Natural killer cell (primary cell): ENCODE data around the gene GEMIN8. TPM values are rescaled to one million over a fixed set of nuclear protein-coding genes. Genes with fewer than 3 reads are reported as not detected.

Source experiments
- ATAC-seq, 3 donors: fragments of 150-1000 bp in 2 of 3; fragments of 200-7000 bp in 1 of 3; cut with Tn5 transposase; 1 replicate in 1 of 3; 2 replicates in 2 of 3; pipeline ENCODE4 v1.10.0; 2021; ENCODE audit warnings: mild to moderate bottlenecking in 2 of 3, moderate library complexity in 2 of 3
- DNase-seq, 2 donors: peaks; one replicate each; pipeline versions ENCODE4 v3.0.0 to v3.0.0-alpha.2; 2013 to 2021; ENCODE audit warnings: mixed read lengths in 1 of 2
- H3K27ac ChIP-seq: one replicate; pipeline ENCODE4 v1.5.1; 2013; ENCODE audit warnings: mild to moderate bottlenecking, low read length
- H3K27me3 ChIP-seq: one replicate; pipeline ENCODE4 v1.6.1; 2013; ENCODE audit warnings: low read length; ENCODE audit not compliant: control insufficient read depth, insufficient read depth
- H3K36me3 ChIP-seq: one replicate; pipeline ENCODE4 v1.6.1; 2013; ENCODE audit warnings: low read length; ENCODE audit not compliant: control insufficient read depth, insufficient read depth
- H3K4me1 ChIP-seq: one replicate; pipeline ENCODE4 v1.6.1; 2013; ENCODE audit warnings: low read length; ENCODE audit not compliant: control insufficient read depth, insufficient read depth
- H3K4me3 ChIP-seq: one replicate; pipeline ENCODE4 v1.5.1; 2013; ENCODE audit warnings: low read length
- H3K9me3 ChIP-seq: one replicate; pipeline ENCODE4 v1.6.1; 2013; ENCODE audit warnings: low read length; ENCODE audit not compliant: control insufficient read depth, insufficient read depth
- H3K27ac Mint-ChIP-seq, 2 donors: one replicate each; pipeline ENCODE4 v1.8.0; 2022; ENCODE audit warnings: mild to moderate bottlenecking in 2 of 2, mixed read lengths in 2 of 2, moderate library complexity in 1 of 2
- H3K27me3 Mint-ChIP-seq, 2 donors: one replicate each; pipeline ENCODE4 v1.8.0; 2022; ENCODE audit warnings: low read depth in 2 of 2, mixed read lengths in 2 of 2
- H3K36me3 Mint-ChIP-seq: one replicate; pipeline ENCODE4 v1.8.0; 2022; ENCODE audit warnings: mixed read lengths
- H3K4me1 Mint-ChIP-seq, 2 donors: one replicate each; pipeline ENCODE4 v1.8.0; 2022; ENCODE audit warnings: mixed read lengths in 2 of 2
- H3K4me3 Mint-ChIP-seq: one replicate; pipeline ENCODE4 v1.8.0; 2022; ENCODE audit warnings: mild to moderate bottlenecking, moderate library complexity, mixed read lengths
- H3K9me3 Mint-ChIP-seq, 2 donors: one replicate each; pipeline ENCODE4 v1.8.0; 2022; ENCODE audit warnings: mixed read lengths in 2 of 2
- CTCF ChIP-seq: fragments of 200-600 bp; IDR thresholded peaks from one replicate; pipeline ENCODE4 v1.8.0; 2022; ENCODE audit warnings: antibody characterized with exemption
- WGBS: methylation state at CpG from one replicate; pipeline ENCODE4 v1.1.7; 2013; ENCODE audit warnings: missing lambda C conversion rate; ENCODE audit not compliant: insufficient coverage; 5-methylcytosine and 5-hydroxymethylcytosine counted together
- intact Hi-C: fragments of 100-400 bp; cut with micrococcal nuclease; formaldehyde crosslinking; loops from one replicate; pipeline ENCODE4 v1.14.2; 2022
- total RNA-seq, 4 donors: library from RNA; stranded (reverse); fragments of 120-200 nt in 1 of 4; gene quantifications; one replicate each; pipeline versions ENCODE4 v1.2.3 to v1.2.4, GENCODE V29; 2013 to 2022

GEMIN8 gene
- total RNA-seq, 3 donors from 2014 or later (not counting 1 experiment from before 2014, with no cell fraction given): 8.8 to 13.4 (median 9.7) TPM

DNA sequence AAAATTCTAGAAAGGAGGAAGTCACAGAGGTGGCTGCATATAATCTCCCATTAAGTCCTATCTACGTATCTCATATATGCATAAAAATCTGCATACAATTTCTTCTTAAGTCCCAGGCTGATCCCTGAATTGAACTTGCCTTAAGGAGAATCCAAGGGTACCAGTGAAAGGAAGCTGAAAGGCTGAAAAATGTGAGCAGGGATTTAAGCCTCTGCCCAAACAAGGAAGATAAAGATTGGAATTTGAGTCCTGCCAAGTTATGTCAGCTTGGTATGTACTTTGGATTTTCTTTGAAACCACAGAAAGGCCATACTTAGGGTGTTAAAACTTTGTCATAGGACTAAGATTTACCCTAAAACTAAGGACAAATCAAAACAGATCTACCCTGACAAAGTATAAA lies 26.5 kb upstream of the GEMIN8 start:
- no peak for TF ChIP-seq CTCF
- DNase-seq: no peak
- Histone ChIP-seq H3K4me3 (no peak overlapping the region), H3K27ac (no peak overlapping the region), H3K9me3 (no peaks in the 10 kb centered on the region), H3K36me3 (no peaks in the 10 kb centered on the region), H3K4me1 (no peaks in the 10 kb centered on the region), H3K27me3 (peaks cover 3% of the 10 kb centered on the region)
- Mint-ChIP-seq H3K9me3 (no peaks in the 10 kb centered on the region), H3K36me3 (no peaks in the 10 kb centered on the region), H3K4me3 (no peak overlapping the region), H3K4me1 (no peaks in the 10 kb centered on the region), H3K27me3 (peaks cover 24 to 57% of the 10 kb centered on the region in 2 donors), H3K27ac (no peak overlapping the region)
- no peak for ATAC-seq
- no CpG with 5 or more reads among the region's 1 CpG for WGBS
- intact Hi-C loops: no loop called here

DNA sequence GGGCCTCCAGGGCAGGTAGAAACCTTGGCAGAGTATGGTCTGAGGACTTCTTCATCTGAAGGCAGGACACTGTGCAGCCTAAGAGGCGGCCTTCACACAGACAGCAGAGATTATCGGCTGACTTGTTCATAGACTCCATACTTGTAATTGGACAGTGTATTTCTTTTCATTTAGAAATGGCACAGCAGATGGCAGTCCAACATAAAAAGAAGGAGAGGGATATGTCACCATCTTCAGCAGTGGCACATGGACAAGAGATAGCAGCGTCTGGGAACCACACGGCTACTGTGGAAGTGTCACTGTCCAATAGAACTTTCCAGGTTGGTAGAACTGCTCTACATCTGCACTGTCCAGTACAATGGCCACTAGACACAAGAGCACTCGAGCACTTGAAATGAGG lies 21.7 kb upstream of the GEMIN8 start:
- Mint-ChIP-seq H3K27me3 (peaks cover 26 to 69% of the 10 kb centered on the region in 2 donors), H3K36me3 (no peaks in the 10 kb centered on the region), H3K9me3 (no peaks in the 10 kb centered on the region), H3K4me3 (no peak overlapping the region), H3K27ac (no peak overlapping the region), H3K4me1 (no peaks in the 10 kb centered on the region)
- 94% methylated on average over 4 of the region's 5 CpGs for WGBS
- Histone ChIP-seq H3K4me3 (no peak overlapping the region), H3K27ac (no peak overlapping the region), H3K9me3 (no peaks in the 10 kb centered on the region), H3K4me1 (no peaks in the 10 kb centered on the region), H3K27me3 (peaks cover 3% of the 10 kb centered on the region), H3K36me3 (no peaks in the 10 kb centered on the region)
- DNase-seq (no peak), ATAC-seq (no peak)
- intact Hi-C loops: no loop called here
- TF ChIP-seq CTCF: no peak

GRCh38 chrX:14050709-14051108 lies 21.0 kb upstream of the GEMIN8 start:
- H3K4me1 ChIP-seq: no peaks in the 10 kb centered on the region
- Mint-ChIP-seq H3K9me3 (no peaks in the 10 kb centered on the region), H3K4me1 (no peaks in the 10 kb centered on the region), H3K36me3 (no peaks in the 10 kb centered on the region), H3K4me3 (no peak overlapping the region), H3K27ac (no peak overlapping the region), H3K27me3 (peaks cover 21 to 62% of the 10 kb centered on the region in 2 donors)
- no peaks in the 10 kb centered on the region for H3K9me3 ChIP-seq
- no peak overlapping the region for H3K4me3 ChIP-seq
- DNase-seq (no peak), ATAC-seq (no peak)
- no peaks in the 10 kb centered on the region for H3K36me3 ChIP-seq
- TF ChIP-seq CTCF: no peak
- no peaks in the 10 kb centered on the region for H3K27me3 ChIP-seq
- no peak overlapping the region for H3K27ac ChIP-seq
- WGBS: no CpG with 5 or more reads among the region's 1 CpG
- intact Hi-C loops: no loop called here

- intact Hi-C loops: no loop called here
- no peak overlapping the region for H3K27ac ChIP-seq
- no peak for ATAC-seq
- H3K36me3 Mint-ChIP-seq: no peaks in the 10 kb centered on the region
- TF ChIP-seq CTCF: no peak
- no peak overlapping the region for H3K4me3 Mint-ChIP-seq
- no peak overlapping the region for H3K27ac Mint-ChIP-seq
- no peaks in the 10 kb centered on the region for H3K36me3 ChIP-seq
- peaks cover 7 to 38% of the 10 kb centered on the region in 2 donors for H3K27me3 Mint-ChIP-seq
- DNase-seq: no peak
- H3K4me3 ChIP-seq: no peak overlapping the region
- no peaks in the 10 kb centered on the region for H3K4me1 ChIP-seq
- H3K27me3 ChIP-seq: no peaks in the 10 kb centered on the region
- no peaks in the 10 kb centered on the region for H3K9me3 ChIP-seq
- H3K9me3 Mint-ChIP-seq: no peaks in the 10 kb centered on the region
- no peaks in the 10 kb centered on the region for H3K4me1 Mint-ChIP-seq
Observed at GRCh38 chrX:14043209-14043608, 13.5 kb upstream of the GEMIN8 start.
